Caco-2 (cell line): Measurements from ENCODE around the gene CDNF. TPM values are rescaled to one million over a fixed set of nuclear protein-coding genes. Genes with fewer than 3 reads are reported as not detected.

ENCODE experiments used
- BruUV-seq: library from RNA; stranded (reverse); fragments of 400-500 nt; replicated peaks from 2 replicates; lab custom pipeline; 2021; lab: Mats Ljungman, UMichigan
- CTCF ChIA-PET: fragments of 300-600 bp; sonication (Branson Sonifier 250); formaldehyde crosslinking; loops from one replicate; lab custom pipeline; 2022; ENCODE audit warnings: antibody characterized with exemption; lab: Charles Lee
- POLR2A ChIA-PET: fragments of 300-600 bp; sonication (Branson Sonifier 250); formaldehyde crosslinking; loops from one replicate; lab custom pipeline; 2022; ENCODE audit warnings: antibody characterized with exemption; lab: Charles Lee
- DNase-seq, 2 experiments: peaks; one replicate each; pipeline versions ENCODE4 v3.0.0 to v3.0.0-alpha.2; 2020 to 2022
- H3K27me3 ChIP-seq: replicated peaks from 2 replicates; pipeline ENCODE4 v1.6.0; 2011; ENCODE audit warnings: low read length; ENCODE audit not compliant: control insufficient read depth, insufficient read depth
- H3K36me3 ChIP-seq: 2 replicates; pipeline ENCODE4 v1.5.1; 2011; ENCODE audit warnings: low read length; ENCODE audit not compliant: control insufficient read depth, insufficient read depth
- H3K4me1 ChIP-seq: fragments of 250-450 bp; sonication (Bioruptor Pico); 2 replicates; pipeline ENCODE4 v1.5.1; 2020; ENCODE audit warnings: mild to moderate bottlenecking
- H3K4me3 ChIP-seq: 2 replicates; pipeline ENCODE4 v1.5.1; 2011; ENCODE audit warnings: low read depth, mild to moderate bottlenecking, control low read depth, low read length
- H3K9me3 ChIP-seq: fragments of 250-450 bp; sonication (Bioruptor Pico); 2 replicates; pipeline ENCODE4 v1.5.1; 2020; ENCODE audit warnings: mild to moderate bottlenecking, moderate library complexity
- H3K27ac Mint-ChIP-seq: one replicate; pipeline ENCODE4 v1.8.0; 2022; ENCODE audit warnings: mixed read lengths; ENCODE audit not compliant: unreplicated experiment
- H3K27me3 Mint-ChIP-seq: one replicate; pipeline ENCODE4 v1.8.0; 2022; ENCODE audit warnings: mixed read lengths; ENCODE audit not compliant: insufficient read depth, unreplicated experiment
- H3K36me3 Mint-ChIP-seq: one replicate; pipeline ENCODE4 v1.8.0; 2022; ENCODE audit warnings: mild to moderate bottlenecking, mixed read lengths; ENCODE audit not compliant: insufficient read depth, unreplicated experiment
- H3K4me1 Mint-ChIP-seq: one replicate; pipeline ENCODE4 v1.8.0; 2022; ENCODE audit warnings: low read depth, mixed read lengths; ENCODE audit not compliant: unreplicated experiment
- H3K4me3 Mint-ChIP-seq: one replicate; pipeline ENCODE4 v1.8.0; 2022; ENCODE audit warnings: mild to moderate bottlenecking, moderate library complexity, mixed read lengths; ENCODE audit not compliant: unreplicated experiment
- H3K9me3 Mint-ChIP-seq: one replicate; pipeline ENCODE4 v1.8.0; 2022; ENCODE audit warnings: mixed read lengths; ENCODE audit not compliant: unreplicated experiment
- CTCF ChIP-seq, 2 experiments: fragments of 200-600 bp in 1 of 2; IDR thresholded peaks; 1 replicate in 1 of 2; 2 replicates in 1 of 2; pipeline versions ENCODE4 v1.5.1 to v1.8.0; 2011 to 2022; ENCODE audit warnings: antibody characterized with exemption in 1 of 2, control low read depth in 1 of 2, inconsistent platforms in 1 of 2, low read depth in 1 of 2, low read length in 1 of 2, mild to moderate bottlenecking in 1 of 2, moderate library complexity in 1 of 2; ENCODE audit not compliant: insufficient read depth in 1 of 2, severe bottlenecking in 1 of 2, unreplicated experiment in 1 of 2
- intact Hi-C: fragments of 100-400 bp; cut with micrococcal nuclease; formaldehyde crosslinking; loops from one replicate; pipeline ENCODE4 v1.10.0; 2022; ENCODE audit not compliant: unreplicated experiment
- total RNA-seq: library from RNA; stranded (reverse); gene quantifications from 2 replicates; pipeline ENCODE4 v1.2.3, GENCODE V29; 2022

The CDNF gene
- total RNA-seq, 1 experiment from 2014 or later = 3.9 TPM

- peaks cover 10% of the 10 kb centered on the region for H3K36me3 Mint-ChIP-seq
- no TSS peak for BruUV-seq
- no peaks in the 10 kb centered on the region for H3K27me3 Mint-ChIP-seq
- Histone ChIP-seq H3K9me3 (no peaks in the 10 kb centered on the region), H3K4me3 (no peak overlapping the region), H3K36me3 (no peaks in the 10 kb centered on the region), H3K27me3 (no peaks in the 10 kb centered on the region), H3K4me1 (no peaks in the 10 kb centered on the region; the same call in 1 of the 2 replicates)
- CTCF ChIA-PET = no interaction called here
- no peak overlapping the region for H3K27ac Mint-ChIP-seq
- H3K9me3 Mint-ChIP-seq = no peaks in the 10 kb centered on the region
- DNase-seq = no peak
- POLR2A ChIA-PET = no interaction called here
- intact Hi-C loops = no loop called here
- peaks cover 8% of the 10 kb centered on the region for H3K4me1 Mint-ChIP-seq
- no peak for TF ChIP-seq CTCF (IDR thresholded peaks at IDR 0.05; ENCODE audit: insufficient read depth in 1 of 2, low read depth in 1 of 2, low read length in 1 of 2, severe bottlenecking in 1 of 2, unreplicated experiment in 1 of 2)
- H3K4me3 Mint-ChIP-seq = no peak overlapping the region
These were observed 4.7 kb downstream of the CDNF start for GRCh38 chr10:14833106-14833505.

GRCh38 chr10:14826076-14826829 is 11.6 kb downstream of the CDNF start:
- ChIA-PET CTCF (no interaction called here), POLR2A (interaction anchor here (0.6 to 0.7 kb wide), 2 partner anchors 248 to 631 kb away, joined by 5 to 11 read pairs; no protein-coding TSS in a partner anchor)
- Histone ChIP-seq H3K4me3 (no peak overlapping the region), H3K9me3 (no peaks in the 10 kb centered on the region), H3K4me1 (peaks cover 14% of the 10 kb centered on the region), H3K27me3 (no peaks in the 10 kb centered on the region), H3K36me3 (no peaks in the 10 kb centered on the region)
- peaks cover 13% of the 10 kb centered on the region for H3K4me1 Mint-ChIP-seq
- H3K36me3 Mint-ChIP-seq = no peaks in the 10 kb centered on the region
- no peak for DNase-seq
- no peak overlapping the region for H3K4me3 Mint-ChIP-seq
- intact Hi-C loops = no loop called here
- TF ChIP-seq CTCF (IDR thresholded peaks at IDR 0.05; ENCODE audit: insufficient read depth in 1 of 2, low read depth in 1 of 2, low read length in 1 of 2, severe bottlenecking in 1 of 2, unreplicated experiment in 1 of 2) = no peak
- peaks cover 6% of the 10 kb centered on the region for H3K27me3 Mint-ChIP-seq
- BruUV-seq = no TSS peak
- no peaks in the 10 kb centered on the region for H3K9me3 Mint-ChIP-seq
- no peak overlapping the region for H3K27ac Mint-ChIP-seq

- peaks cover 6% of the 10 kb centered on the region for H3K27me3 Mint-ChIP-seq
- BruUV-seq = no TSS peak
- ChIA-PET CTCF (interaction anchor here (0.9 to 2.0 kb wide), 6 partner anchors 13 to 267 kb away, joined by 3 to 11 read pairs (median 6); partner anchors contain the start of genes CDNF, HSPA14 and MSANTD7), POLR2A (no interaction called here)
- H3K9me3 Mint-ChIP-seq = no peaks in the 10 kb centered on the region
- TF ChIP-seq CTCF (IDR thresholded peaks at IDR 0.05; ENCODE audit: insufficient read depth in 1 of 2, low read depth in 1 of 2, low read length in 1 of 2, severe bottlenecking in 1 of 2, unreplicated experiment in 1 of 2) = no peak
- no peak overlapping the region for H3K27ac Mint-ChIP-seq
- no peaks in the 10 kb centered on the region for H3K27me3 ChIP-seq
- peaks cover 35% of the 10 kb centered on the region for H3K4me1 Mint-ChIP-seq
- H3K36me3 Mint-ChIP-seq = peaks cover 7% of the 10 kb centered on the region
- H3K36me3 ChIP-seq = no peaks in the 10 kb centered on the region
- no peak for DNase-seq
- H3K4me3 Mint-ChIP-seq = no peak overlapping the region
- H3K4me1 ChIP-seq = peaks cover 32% of the 10 kb centered on the region
- intact Hi-C loops = loop anchor here (1.0 to 5.0 kb wide), 7 partner anchors 122 to 325 kb away; no protein-coding TSS in a partner anchor
- H3K9me3 ChIP-seq = no peaks in the 10 kb centered on the region
- H3K4me3 ChIP-seq = no peak overlapping the region
These were observed 13.9 kb downstream of the CDNF start for GRCh38 chr10:14823966-14824365.
